ENCODE measurements around the gene CLPSL2.
A peak's percentile ranks its signal among the peaks of the same experiment; 100 is the strongest.
"Not testable (repeated sequence)": the region's sequence is repeated elsewhere in the genome, so short reads cannot be mapped to it uniquely, and the experiment has no call there.

Gene CLPSL2

GRCh38 chr6:35731736-35732532 lies 44.5 kb upstream of the CLPSL2 start:
- H3K4me2 ChIP-seq = peak overlapping the region; percentile 82 to 100 (median 92)
- peak overlapping the region; percentile 73 to 95 (median 91) for H3K9ac ChIP-seq
- TF ChIP-seq Cebpa-rat (IDR thresholded peaks at IDR 0.05) = no peak
- H4K20me1 ChIP-seq = no peaks in the 10 kb centered on the region; a peak in 1 of 22 replicates
- peak overlapping the region; percentile 32 to 98 (median 96); a peak in 21 of 22 replicates for H3K27ac ChIP-seq
- H3K4me1 ChIP-seq = peaks cover 53 to 87% (median 84%) of the 10 kb centered on the region in 10 experiments
- no peaks in the 10 kb centered on the region for H3K9me3 ChIP-seq (replicated peaks in 1 of 11)
- peak overlapping the region; percentile 66 to 77 (median 72) for H3K4me3 ChIP-seq
- H3K27me3 ChIP-seq = no peaks in the 10 kb centered on the region
- no peaks in the 10 kb centered on the region for H3K36me3 ChIP-seq

- Histone ChIP-seq H3K27ac (peak overlapping the region in 3 of 11 experiments; percentile 94 to 97 (median 96); a peak in 3 of 22 replicates), H3K9ac (peak overlapping the region in 2 of 11 experiments; percentile 6 to 21; a peak in 2 of 22 replicates)
These were observed 42.8 kb upstream of the CLPSL2 start for GRCh38 chr6:35733633-35734032.

GRCh38 chr6:35734319-35734718 lies 42.1 kb upstream of the CLPSL2 start:
- H3K9me3 ChIP-seq (replicated peaks in 1 of 11); H4K20me1 ChIP-seq; H3K36me3 ChIP-seq; H3K4me3 ChIP-seq; H3K27me3 ChIP-seq; H3K27ac ChIP-seq: not testable (repeated sequence)
- peak overlapping the region in 5 of 11 experiments; percentile 91 to 100 (median 99); a peak in 7 of 22 replicates for H3K4me2 ChIP-seq
- H3K9ac ChIP-seq = peak overlapping the region in 2 of 11 experiments; percentile 6 to 21; a peak in 2 of 22 replicates
- H3K4me1 ChIP-seq = peaks cover 37 to 76% (median 68%) of the 10 kb centered on the region in 10 experiments

More at GRCh38 chr6:35733633-35734032, 42.8 kb upstream of the CLPSL2 start:
- no peak for TF ChIP-seq Cebpa-rat (IDR thresholded peaks at IDR 0.05)
- Histone ChIP-seq H4K20me1 (no peaks in the 10 kb centered on the region; a peak in 1 of 22 replicates), H3K27me3 (no peaks in the 10 kb centered on the region), H3K4me3 (no peak overlapping the region), H3K9me3 (replicated peaks in 1 of 11) (no peaks in the 10 kb centered on the region), H3K4me2 (peak overlapping the region in 10 of 11 experiments; percentile 82 to 100 (median 92); a peak in 20 of 22 replicates), H3K36me3 (no peaks in the 10 kb centered on the region), H3K4me1 (peaks cover 44 to 83% (median 75%) of the 10 kb centered on the region in 10 experiments)

- Histone ChIP-seq H3K4me3 (no peak overlapping the region), H3K36me3 (no peaks in the 10 kb centered on the region), H3K27me3 (no peaks in the 10 kb centered on the region), H3K9me3 (replicated peaks in 1 of 11) (no peaks in the 10 kb centered on the region), H3K9ac (peak overlapping the region in 4 of 11 experiments; percentile 6 to 53 (median 10); a peak in 3 of 22 replicates), H4K20me1 (no peaks in the 10 kb centered on the region; a peak in 1 of 22 replicates), H3K4me2 (peak overlapping the region in 9 of 11 experiments; percentile 5 to 82 (median 55); a peak in 14 of 22 replicates), H3K27ac (no peak overlapping the region), H3K4me1 (peaks cover 34 to 65% (median 58%) of the 10 kb centered on the region in 10 experiments)
- no peak for TF ChIP-seq Cebpa-rat (IDR thresholded peaks at IDR 0.05)
These were observed 40.9 kb upstream of the CLPSL2 start for GRCh38 chr6:35735452-35735851.

GRCh38 chr6:35736253-35736894 lies 40.0 kb upstream of the CLPSL2 start:
- Histone ChIP-seq H3K27me3 (no peaks in the 10 kb centered on the region), H3K9me3 (replicated peaks in 1 of 11) (no peaks in the 10 kb centered on the region), H3K36me3 (no peaks in the 10 kb centered on the region), H3K4me1 (peaks cover 28 to 58% (median 51%) of the 10 kb centered on the region in 10 experiments), H3K4me3 (no peak overlapping the region), H3K9ac (peak overlapping the region in 4 of 11 experiments; percentile 43 to 63 (median 55); a peak in 5 of 22 replicates), H3K27ac (peak overlapping the region in 3 of 11 experiments; percentile 26 to 42 (median 39); a peak in 3 of 22 replicates), H3K4me2 (peak overlapping the region in 8 of 11 experiments; percentile 47 to 82 (median 63); a peak in 16 of 22 replicates), H4K20me1 (no peaks in the 10 kb centered on the region; a peak in 1 of 22 replicates)
- TF ChIP-seq Cebpa-rat (IDR thresholded peaks at IDR 0.05) = no peak

- Histone ChIP-seq H3K9ac (peak within 1 kb of the TSS in 7 of 11 experiments; percentile 10 to 63 (median 43); a peak in 9 of 22 replicates), H3K9me3 (replicated peaks in 1 of 11) (no peaks in the 10 kb centered on the region), H3K36me3 (no peaks in the 10 kb centered on the region), H3K4me1 (peaks cover 28 to 58% (median 51%) of the 10 kb centered on the region in 10 experiments), H4K20me1 (no peaks in the 10 kb centered on the region; a peak in 1 of 22 replicates), H3K4me2 (peak within 1 kb of the TSS in 10 of 11 experiments; percentile 0 to 82 (median 61); a peak in 18 of 22 replicates), H3K27ac (peak within 1 kb of the TSS in 8 of 11 experiments; percentile 17 to 55 (median 34); a peak in 9 of 22 replicates), H3K27me3 (no peaks in the 10 kb centered on the region), H3K4me3 (no peak within 1 kb of the TSS)
- no peak for TF ChIP-seq Cebpa-rat (IDR thresholded peaks at IDR 0.05)
These were observed 39.4 kb upstream of the CLPSL2 start, which contains the start of gene ARMC12 for GRCh38 chr6:35736982-35737412. Gene ARMC12 (plus strand): TSS chr6:35737032. CDS start chr6:35737109, 77 bp downstream.

- Histone ChIP-seq H3K4me1 (peaks cover 24 to 53% (median 45%) of the 10 kb centered on the region in 10 experiments), H3K9me3 (replicated peaks in 1 of 11) (no peaks in the 10 kb centered on the region), H3K4me2 (peak overlapping the region in 10 of 11 experiments; percentile 0 to 82 (median 61); a peak in 18 of 22 replicates), H3K36me3 (no peaks in the 10 kb centered on the region), H3K27ac (peak overlapping the region in 8 of 11 experiments; percentile 17 to 55 (median 34); a peak in 9 of 22 replicates), H4K20me1 (no peaks in the 10 kb centered on the region; a peak in 1 of 22 replicates), H3K4me3 (no peak overlapping the region), H3K9ac (peak overlapping the region in 6 of 11 experiments; percentile 28 to 63 (median 48); a peak in 8 of 22 replicates), H3K27me3 (no peaks in the 10 kb centered on the region)
- TF ChIP-seq Cebpa-rat (IDR thresholded peaks at IDR 0.05) = peak in 7 of 11 experiments; percentile 10 to 86 (median 59); a peak in 12 of 22 replicates
These were observed 38.8 kb upstream of the CLPSL2 start for GRCh38 chr6:35737413-35738211.

All from BLaER1 treated with 17β-estradiol and CSF1 and Interleukin-3, amounts not matched to agents 10 nM and 100 nM (cell line).